ENCODE results near the gene HARS1.
"Not testable (repeated sequence)": the region's sequence is repeated elsewhere in the genome, so short reads cannot be mapped to it uniquely, and the experiment has no call there.

Gene HARS1

GRCh38 chr5:140632366-140633020 is 58.7 kb downstream of the HARS1 start:
- DNase-seq = peak; percentile 23

GRCh38 chr5:140631831-140632365 is 59.3 kb downstream of the HARS1 start:
- peak; percentile 48 for DNase-seq

DNA sequence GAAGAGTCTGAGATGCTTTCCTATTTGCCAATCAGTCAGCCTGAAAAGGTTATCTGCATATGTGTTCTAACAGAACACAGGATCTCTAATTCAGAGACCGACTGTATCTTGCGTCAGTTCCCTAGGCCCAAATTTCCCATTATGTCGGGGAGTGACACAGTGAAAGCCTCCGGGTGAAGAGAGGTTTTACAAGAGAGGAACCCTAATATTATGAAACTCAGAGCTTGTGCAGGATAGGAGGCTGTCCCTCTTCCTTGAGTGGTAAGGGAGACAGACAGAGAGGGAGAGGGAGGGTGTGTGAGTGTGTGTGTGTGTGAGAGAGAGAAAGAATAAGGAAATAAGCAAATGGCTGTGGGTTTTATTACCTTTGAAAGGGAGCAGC is 60.1 kb downstream of the HARS1 start:
- DNase-seq = no peak

DNA sequence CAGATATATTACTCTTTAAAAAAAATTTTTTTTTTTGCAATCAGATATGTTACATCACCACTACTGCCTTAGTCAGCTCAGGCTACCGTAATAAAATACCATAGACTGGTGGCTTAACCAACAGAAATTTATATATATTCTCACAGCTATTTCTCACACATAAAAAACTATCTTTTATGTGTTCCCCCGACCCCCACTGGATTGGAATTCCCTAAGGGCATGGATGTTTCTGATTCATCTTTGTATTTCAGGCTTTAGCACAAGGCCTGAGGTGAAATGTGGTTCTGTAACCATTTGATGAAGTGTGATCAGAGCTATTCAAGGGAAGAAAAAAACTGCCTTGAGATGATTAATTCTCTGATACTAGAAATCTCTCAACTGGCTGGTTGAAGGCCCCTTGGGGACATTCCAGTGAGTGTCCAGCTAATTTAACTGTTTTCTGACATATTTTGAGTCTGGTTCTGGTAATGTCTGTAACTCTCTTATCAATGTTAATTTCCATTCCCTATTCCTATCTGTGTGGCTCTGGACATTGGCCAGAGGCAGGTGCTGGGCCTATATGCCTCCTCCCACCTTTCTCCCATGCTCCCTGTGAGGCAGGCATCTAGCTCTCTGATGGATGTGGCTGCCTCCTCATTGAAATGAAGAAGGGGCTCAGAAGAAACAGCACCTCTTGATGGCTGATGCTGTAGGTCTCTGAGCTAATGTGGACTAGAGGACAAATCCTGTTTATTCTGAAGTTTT is 60.7 kb downstream of the HARS1 start:
- no peak for DNase-seq

- no peak for DNase-seq
These were observed 62.5 kb downstream of the HARS1 start for GRCh38 chr5:140628711-140629110.

GRCh38 chr5:140627972-140628371 is 63.2 kb downstream of the HARS1 start:
- no peak for DNase-seq

DNA sequence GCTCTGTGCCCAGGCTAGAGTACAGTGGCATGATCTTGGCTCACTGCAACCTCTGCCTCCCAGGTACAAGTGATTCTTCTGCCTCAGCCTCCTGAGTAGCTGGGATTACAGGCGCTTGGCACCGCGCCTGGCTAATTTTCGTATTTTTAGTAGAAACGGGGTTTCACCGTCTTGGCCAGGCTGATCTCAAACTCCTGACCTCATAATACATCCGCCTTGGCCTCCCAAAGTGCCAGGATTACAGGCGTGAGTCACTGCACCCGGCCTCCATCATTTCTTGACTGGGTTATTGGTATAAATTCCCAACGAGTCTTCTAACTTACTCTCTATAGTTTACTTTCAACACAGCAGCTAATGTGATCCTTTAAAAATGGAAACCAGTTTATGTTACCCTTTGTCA is 66.3 kb downstream of the HARS1 start:
- not testable (repeated sequence) for DNase-seq
